DOHH2 (cell line): ENCODE data around the gene ZNF462.

Experiments used
- H3F3A ChIP-seq: fragments of 200-600 bp; sonication (generic), shearing (Covaris generic); 2 replicates; pipeline ENCODE4 v1.6.0; 2016; ENCODE audit warnings: antibody characterized with exemption, mild to moderate bottlenecking; ENCODE audit not compliant: control insufficient read depth, insufficient read depth
- H3K27ac ChIP-seq: fragments of 200-600 bp; sonication (generic); 2 replicates; pipeline ENCODE4 v1.5.1; 2014; ENCODE audit warnings: low read depth, mild to moderate bottlenecking, low read length, moderate library complexity
- H3K27me3 ChIP-seq: fragments of 200-600 bp; sonication (generic); 2 replicates; pipeline ENCODE4 v1.6.1; 2014; ENCODE audit warnings: mild to moderate bottlenecking, low read length, mixed read lengths; ENCODE audit not compliant: control insufficient read depth
- H3K36me3 ChIP-seq: fragments of 200-600 bp; sonication (generic); 2 replicates; pipeline ENCODE4 v1.6.1; 2014; ENCODE audit warnings: mild to moderate bottlenecking, low read length, moderate library complexity, mixed read lengths; ENCODE audit not compliant: control insufficient read depth
- H3K4me1 ChIP-seq: fragments of 200-600 bp; sonication (generic); 2 replicates; pipeline ENCODE4 v1.6.1; 2014; ENCODE audit warnings: mild to moderate bottlenecking, low read length, mixed read lengths; ENCODE audit not compliant: control insufficient read depth
- H3K4me2 ChIP-seq: fragments of 200-600 bp; sonication (generic); 2 replicates; pipeline ENCODE4 v1.6.0; 2014; ENCODE audit warnings: mild to moderate bottlenecking, low read length, moderate library complexity
- H3K4me3 ChIP-seq: fragments of 200-600 bp; sonication (generic); 2 replicates; pipeline ENCODE4 v1.5.1; 2014; ENCODE audit warnings: mild to moderate bottlenecking, low read length, mixed read lengths
- H3K79me2 ChIP-seq: fragments of 200-600 bp; sonication (generic); 2 replicates; pipeline ENCODE4 v1.6.1; 2014; ENCODE audit warnings: mild to moderate bottlenecking, low read length, mixed read lengths; ENCODE audit not compliant: control insufficient read depth
- H3K9me2 ChIP-seq: fragments of 200-600 bp; sonication (generic); replicated peaks from 2 replicates; pipeline ENCODE4 v1.6.1; 2014; ENCODE audit warnings: mild to moderate bottlenecking, low read length, mixed read lengths; ENCODE audit not compliant: control insufficient read depth
- H3K9me3 ChIP-seq: fragments of 200-600 bp; sonication (generic); 2 replicates; pipeline ENCODE4 v1.6.1; 2014; ENCODE audit warnings: antibody characterized with exemption, low read length, mixed read lengths; ENCODE audit not compliant: control insufficient read depth, insufficient read depth
- H4K20me1 ChIP-seq: fragments of 200-600 bp; sonication (generic); 2 replicates; pipeline ENCODE4 v1.6.0; 2014; ENCODE audit warnings: low read depth, mild to moderate bottlenecking, antibody characterized with exemption, low read length, moderate library complexity; ENCODE audit not compliant: control insufficient read depth, insufficient read depth
- EZH2phosphoT487 ChIP-seq: fragments of 200-600 bp; sonication (generic); IDR thresholded peaks from 2 replicates; pipeline ENCODE4 v1.6.1; 2017; ENCODE audit warnings: borderline replicate concordance, mild to moderate bottlenecking, antibody characterized with exemption, low read length, moderate library complexity, mixed read lengths
- TF ChIP-seq, protein P1 (sequence below): fragments of 200-600 bp; sonication (generic); IDR thresholded peaks from one replicate; pipeline ENCODE4 v1.5.1; 2014; ENCODE audit warnings: antibody characterized with exemption, mild to moderate bottlenecking, low read depth, low read length; ENCODE audit not compliant: poor library complexity, severe bottlenecking

The ZNF462 gene

DNA sequence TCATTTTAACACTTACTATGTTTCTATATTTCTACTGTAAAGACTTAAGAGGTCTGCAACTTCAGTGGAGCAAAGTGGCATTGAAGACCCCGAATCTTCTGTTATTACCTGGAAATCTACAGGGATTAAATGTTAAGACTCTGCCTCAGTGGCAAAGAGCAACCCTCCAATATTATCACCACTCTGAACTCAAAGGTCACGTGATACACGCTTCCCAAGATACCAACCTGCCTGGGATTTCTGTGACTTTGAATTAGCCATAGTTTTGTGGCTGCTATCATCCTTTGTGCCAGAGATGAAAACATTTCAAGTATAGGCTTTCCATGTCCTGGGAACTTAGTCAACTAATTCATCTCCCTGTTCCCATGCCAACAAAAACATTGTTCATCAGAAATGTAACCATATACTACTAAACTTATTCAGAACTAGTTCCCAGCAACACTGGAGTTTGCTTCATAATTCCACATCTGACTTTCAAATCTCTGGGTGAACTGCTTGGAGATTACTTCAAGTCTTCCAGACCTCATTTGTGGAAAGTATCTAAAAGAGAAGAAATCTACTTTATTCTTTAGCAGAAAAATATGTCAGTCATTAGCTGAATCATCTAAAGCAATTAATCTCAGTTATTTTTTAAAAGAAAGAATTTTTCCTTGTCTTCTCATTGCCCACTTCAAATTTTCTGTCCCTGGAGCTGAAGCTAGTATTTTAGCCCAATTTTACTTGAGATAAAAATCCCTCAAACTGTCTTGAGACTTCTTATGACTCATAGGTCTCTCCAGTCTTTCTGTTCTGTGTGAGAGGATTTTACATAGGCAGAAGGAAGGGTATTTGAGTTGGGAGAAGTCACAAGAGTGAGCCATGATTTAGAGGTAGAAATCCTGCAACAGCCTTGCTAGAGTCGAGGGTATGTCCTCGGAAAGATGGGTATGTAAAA is 83.0 kb downstream of the ZNF462 start:
- H3F3A ChIP-seq, result no peaks in the 10 kb centered on the region
- H3K27me3 ChIP-seq, result no peaks in the 10 kb centered on the region
- H3K27ac ChIP-seq, result no peak overlapping the region
- no peak overlapping the region for H3K4me2 ChIP-seq
- H3K79me2 ChIP-seq, result no peaks in the 10 kb centered on the region
- no peaks in the 10 kb centered on the region for H3K4me1 ChIP-seq
- H3K4me3 ChIP-seq, result no peak overlapping the region
- TF ChIP-seq, protein P1, sequence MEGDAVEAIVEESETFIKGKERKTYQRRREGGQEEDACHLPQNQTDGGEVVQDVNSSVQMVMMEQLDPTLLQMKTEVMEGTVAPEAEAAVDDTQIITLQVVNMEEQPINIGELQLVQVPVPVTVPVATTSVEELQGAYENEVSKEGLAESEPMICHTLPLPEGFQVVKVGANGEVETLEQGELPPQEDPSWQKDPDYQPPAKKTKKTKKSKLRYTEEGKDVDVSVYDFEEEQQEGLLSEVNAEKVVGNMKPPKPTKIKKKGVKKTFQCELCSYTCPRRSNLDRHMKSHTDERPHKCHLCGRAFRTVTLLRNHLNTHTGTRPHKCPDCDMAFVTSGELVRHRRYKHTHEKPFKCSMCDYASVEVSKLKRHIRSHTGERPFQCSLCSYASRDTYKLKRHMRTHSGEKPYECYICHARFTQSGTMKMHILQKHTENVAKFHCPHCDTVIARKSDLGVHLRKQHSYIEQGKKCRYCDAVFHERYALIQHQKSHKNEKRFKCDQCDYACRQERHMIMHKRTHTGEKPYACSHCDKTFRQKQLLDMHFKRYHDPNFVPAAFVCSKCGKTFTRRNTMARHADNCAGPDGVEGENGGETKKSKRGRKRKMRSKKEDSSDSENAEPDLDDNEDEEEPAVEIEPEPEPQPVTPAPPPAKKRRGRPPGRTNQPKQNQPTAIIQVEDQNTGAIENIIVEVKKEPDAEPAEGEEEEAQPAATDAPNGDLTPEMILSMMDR, result no peak
- no peak for TF ChIP-seq EZH2phosphoT487
- no peaks in the 10 kb centered on the region for H3K9me2 ChIP-seq
- H4K20me1 ChIP-seq, result no peaks in the 10 kb centered on the region
- no peaks in the 10 kb centered on the region for H3K36me3 ChIP-seq
- H3K9me3 ChIP-seq, result no peaks in the 10 kb centered on the region

DNA sequence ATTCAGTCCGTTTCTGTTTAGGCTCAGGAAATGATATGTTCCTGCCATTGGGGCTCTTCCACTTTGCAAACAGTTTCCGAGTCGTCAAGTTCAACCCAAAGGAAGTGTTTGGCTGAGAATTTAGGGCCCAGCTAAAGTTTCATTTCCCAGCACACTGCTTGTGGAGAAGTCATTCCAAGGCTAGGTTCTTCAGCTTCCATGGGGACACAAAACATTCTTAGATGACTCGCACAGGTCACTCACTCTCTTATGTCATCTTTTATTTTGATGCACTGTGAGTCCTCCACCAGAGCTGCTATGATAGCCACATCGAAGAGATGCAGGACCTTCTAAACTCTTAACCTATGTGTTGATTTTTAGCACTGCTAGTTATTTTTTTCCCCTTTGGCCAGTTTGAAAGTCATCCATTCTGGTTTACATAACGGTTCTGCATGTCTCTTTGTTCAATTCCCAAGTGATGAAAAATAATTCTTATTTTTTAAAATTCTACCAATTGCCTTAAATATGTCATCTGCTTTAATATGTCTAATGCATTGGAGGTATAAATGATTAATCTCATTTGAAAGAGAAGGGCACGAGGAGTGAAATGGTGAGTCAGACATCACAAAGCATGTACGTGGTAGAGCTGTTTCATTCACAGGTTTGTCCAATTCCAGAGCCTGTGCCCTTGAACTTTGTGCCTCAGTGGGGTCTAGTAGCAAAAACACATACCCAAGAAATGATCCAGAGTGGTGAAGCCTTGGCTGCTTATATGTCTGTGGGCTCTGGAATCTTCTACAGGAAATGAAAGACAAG is 84.3 kb downstream of the ZNF462 start:
- Histone ChIP-seq H3K36me3 (no peaks in the 10 kb centered on the region), H3K27me3 (no peaks in the 10 kb centered on the region), H3K4me1 (no peaks in the 10 kb centered on the region), H3K4me3 (no peak overlapping the region), H3K9me2 (no peaks in the 10 kb centered on the region), H4K20me1 (no peaks in the 10 kb centered on the region), H3F3A (no peaks in the 10 kb centered on the region), H3K9me3 (no peaks in the 10 kb centered on the region), H3K79me2 (no peaks in the 10 kb centered on the region), H3K27ac (no peak overlapping the region), H3K4me2 (no peak overlapping the region)
- TF ChIP-seq EZH2phosphoT487, result no peak
- TF ChIP-seq, protein P1, result no peak

DNA sequence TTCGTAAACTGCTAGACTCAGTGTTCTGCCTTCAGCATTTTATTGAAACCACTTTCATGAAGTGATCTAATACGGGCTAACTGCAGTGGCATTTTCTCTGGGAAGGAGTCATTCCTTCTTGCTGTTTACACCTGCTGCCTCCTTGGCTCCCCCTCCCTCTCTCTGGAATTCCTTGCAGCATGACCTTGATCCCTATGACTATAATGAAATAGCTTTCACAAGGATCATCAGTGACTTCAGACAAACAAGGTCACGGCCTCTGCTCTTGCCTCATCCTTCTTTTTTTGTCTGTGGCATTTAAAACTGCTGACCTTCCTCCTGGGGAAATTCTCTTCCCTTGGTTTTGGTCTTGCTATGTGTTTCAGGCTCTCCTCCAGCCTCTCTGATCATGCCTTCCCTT is 90.2 kb downstream of the ZNF462 start:
- H3K4me3 ChIP-seq, result no peak overlapping the region
- H4K20me1 ChIP-seq, result no peaks in the 10 kb centered on the region
- no peaks in the 10 kb centered on the region for H3K27me3 ChIP-seq
- no peak overlapping the region for H3K4me2 ChIP-seq
- H3K36me3 ChIP-seq, result no peaks in the 10 kb centered on the region
- no peaks in the 10 kb centered on the region for H3K79me2 ChIP-seq
- no peaks in the 10 kb centered on the region for H3K9me3 ChIP-seq
- TF ChIP-seq, protein P1, result no peak
- TF ChIP-seq EZH2phosphoT487, result no peak
- H3F3A ChIP-seq, result no peaks in the 10 kb centered on the region
- H3K9me2 ChIP-seq, result no peaks in the 10 kb centered on the region
- no peak overlapping the region for H3K27ac ChIP-seq
- H3K4me1 ChIP-seq, result no peaks in the 10 kb centered on the region
